GM19240 (cell line): Measurements from ENCODE around the gene C9orf152.
A peak's percentile ranks its signal among the peaks of the same experiment; 100 is the strongest.

ENCODE experiments used
- DNase-seq: peaks from one replicate; pipeline ENCODE4 v3.0.0; 2011; ENCODE audit warnings: low spot score; ENCODE audit not compliant: insufficient read length

Gene C9orf152

GRCh38 chr9:110183208-110184145, 24.5 kb downstream of the C9orf152 start:
- peak; percentile 60 for DNase-seq

- no peak for DNase-seq
Observed at GRCh38 chr9:110180511-110181434, 27.2 kb downstream of the C9orf152 start.

DNA sequence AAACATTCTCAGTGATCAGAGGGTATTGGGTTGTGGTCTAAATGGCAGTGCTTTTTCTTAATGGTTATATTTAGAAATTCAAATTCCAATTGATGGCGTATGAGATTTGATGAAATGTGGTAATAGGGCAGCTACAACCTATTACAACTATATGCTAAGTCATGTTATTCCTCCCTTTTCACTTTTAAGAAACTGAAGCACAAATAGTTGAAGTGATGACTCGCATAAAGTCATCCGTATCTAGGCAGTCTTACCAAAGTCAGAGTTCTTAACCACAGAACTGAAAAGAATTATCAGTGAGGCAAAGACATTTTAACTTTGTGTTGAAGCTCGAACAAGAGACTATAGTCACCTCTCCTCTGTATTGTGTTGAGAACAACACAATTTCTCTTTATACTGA, 28.2 kb downstream of the C9orf152 start:
- no peak for DNase-seq

DNA sequence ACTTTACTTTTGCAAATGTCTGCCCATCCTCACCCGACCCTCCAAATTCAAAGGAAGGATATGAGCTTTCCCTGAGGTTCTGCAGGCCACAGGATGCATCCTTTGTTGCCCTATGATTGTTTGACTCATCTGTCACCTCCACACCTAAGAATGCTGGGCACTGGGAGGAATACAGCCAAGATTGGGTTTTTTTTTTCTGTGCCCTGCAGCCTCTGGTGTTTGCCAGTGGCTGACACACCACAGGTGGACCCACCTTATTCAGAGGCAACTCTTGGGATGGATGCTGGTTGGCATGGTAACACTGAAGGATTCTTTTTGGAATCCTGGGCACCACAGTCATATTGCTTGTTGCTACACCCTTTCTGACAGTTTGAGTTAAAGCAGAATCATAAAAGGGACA, 29.7 kb downstream of the C9orf152 start:
- DNase-seq: no peak

- no peak for DNase-seq
Observed at GRCh38 chr9:110175275-110175968, 32.5 kb downstream of the C9orf152 start.

GRCh38 chr9:110173322-110173642, 34.7 kb downstream of the C9orf152 start:
- DNase-seq: no peak

GRCh38 chr9:110170357-110171257, 37.4 kb downstream of the C9orf152 start:
- no peak for DNase-seq

- no peak for DNase-seq
Observed at GRCh38 chr9:110168486-110168885, 39.5 kb downstream of the C9orf152 start.

DNA sequence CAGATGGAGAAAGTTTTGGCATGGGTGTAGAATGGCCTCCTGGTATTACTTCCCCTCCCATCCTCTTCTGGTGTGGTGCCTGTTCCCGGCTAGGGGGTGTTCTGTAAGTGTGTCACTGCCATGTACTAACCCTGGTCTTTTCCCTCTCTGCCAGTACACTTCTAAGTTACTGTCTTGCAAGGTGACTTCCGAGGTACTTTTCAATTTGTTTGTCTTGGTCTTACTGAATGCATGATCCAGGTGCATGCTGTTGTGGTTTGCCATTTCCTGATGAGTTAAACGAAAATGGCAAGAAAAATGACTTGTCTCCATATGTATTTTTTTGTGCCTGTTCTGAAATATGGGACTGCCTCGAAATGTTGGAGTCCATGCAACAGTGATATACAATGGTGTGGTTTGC, 46.0 kb downstream of the C9orf152 start:
- no peak for DNase-seq

DNA sequence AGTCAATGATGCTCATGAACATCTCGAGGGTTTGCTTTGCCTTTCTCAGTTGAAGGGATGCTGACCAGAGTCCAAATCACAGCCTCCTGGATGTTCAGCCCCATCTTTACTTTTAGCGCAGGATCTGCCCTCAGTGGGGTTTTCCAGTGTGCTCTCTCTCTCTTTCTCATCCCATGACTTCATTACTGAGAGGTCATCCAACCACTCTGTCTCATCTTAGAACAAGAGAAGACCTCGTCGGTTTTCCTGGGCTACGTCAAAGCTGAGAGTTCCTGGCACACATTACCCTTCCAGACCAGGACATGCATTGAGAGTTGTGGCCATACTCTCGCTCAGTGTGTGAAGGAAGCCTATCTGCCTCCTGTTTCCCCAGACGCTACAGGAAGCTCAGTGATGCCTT, 47.3 kb downstream of the C9orf152 start:
- no peak for DNase-seq

- no peak for DNase-seq
Observed at GRCh38 chr9:110160123-110160522, 47.8 kb downstream of the C9orf152 start.

GRCh38 chr9:110157823-110158664, 49.9 kb downstream of the C9orf152 start:
- no peak for DNase-seq

- peak; percentile 7 for DNase-seq
Observed at GRCh38 chr9:110156902-110157301, 51.1 kb downstream of the C9orf152 start.

DNA sequence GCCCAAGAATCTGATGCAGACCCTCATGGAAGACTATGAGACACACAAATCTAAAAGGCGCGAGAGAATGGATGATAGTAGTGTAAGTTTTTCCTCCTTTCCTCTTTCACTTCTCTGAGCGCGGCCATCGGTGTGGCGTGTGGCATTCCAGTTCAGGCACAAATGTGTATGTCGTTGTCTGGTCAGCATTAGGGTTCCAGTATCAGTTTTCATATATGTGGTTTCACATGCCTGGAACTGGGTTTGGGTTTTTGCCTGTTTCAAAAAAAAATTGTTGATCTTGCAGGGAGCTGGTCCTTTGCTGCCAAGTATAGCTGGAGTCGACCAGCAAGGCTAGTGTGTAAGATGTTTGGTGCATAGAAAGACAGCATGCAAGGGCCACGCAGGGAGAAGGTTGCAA, 51.5 kb downstream of the C9orf152 start:
- no peak for DNase-seq

- DNase-seq: no peak
Observed at GRCh38 chr9:110155751-110156150, 52.2 kb downstream of the C9orf152 start.

DNA sequence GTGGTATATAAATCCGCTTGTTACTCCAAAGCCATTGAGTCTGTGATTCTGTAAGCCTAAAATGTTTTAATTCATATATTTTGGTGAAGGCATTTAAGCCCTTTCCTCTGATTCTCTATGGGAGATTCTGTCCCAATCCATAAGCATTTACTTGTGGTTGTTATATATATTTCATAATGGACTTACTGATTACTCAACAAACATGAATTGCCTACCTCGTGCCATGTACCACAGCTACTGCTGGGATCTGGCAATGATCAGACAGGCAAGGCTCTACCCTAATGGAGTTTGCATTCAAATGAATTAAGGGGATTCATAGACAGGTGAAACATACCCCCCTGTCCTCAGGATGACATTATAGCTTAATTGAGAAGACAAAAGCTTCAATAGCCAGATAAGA, 54.5 kb downstream of the C9orf152 start:
- DNase-seq: no peak

DNA sequence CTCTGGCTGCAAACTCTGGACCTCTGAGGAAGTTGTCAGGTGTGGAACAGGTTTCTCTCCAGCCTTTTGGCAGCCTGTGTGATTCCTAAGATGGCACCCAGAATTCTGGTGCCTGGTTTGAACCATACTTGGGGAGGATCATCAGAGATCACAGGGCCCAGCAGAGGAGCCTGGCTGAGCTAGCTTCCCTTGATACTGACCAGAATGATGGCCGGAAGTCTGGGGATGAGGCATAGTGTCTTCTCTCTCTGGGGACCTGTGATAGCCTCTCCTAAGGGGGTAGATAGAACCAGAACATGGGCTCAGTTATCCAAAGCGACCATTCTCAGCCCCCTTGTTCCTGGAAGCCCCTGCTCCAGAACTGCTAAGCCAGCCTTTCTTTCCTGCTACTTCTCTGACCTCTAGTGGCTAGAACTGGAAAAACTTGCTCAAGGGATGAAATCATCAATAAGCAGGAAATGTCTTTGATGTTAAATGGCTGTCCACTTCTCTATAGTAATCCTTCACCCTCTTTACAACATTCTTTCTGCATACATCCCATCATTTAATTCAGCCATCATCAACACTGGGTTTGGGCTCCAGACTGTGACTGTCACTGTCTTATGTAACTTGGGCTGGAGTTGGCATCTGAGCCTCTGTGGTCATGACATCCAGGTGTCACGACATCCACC, 55.1 kb downstream of the C9orf152 start:
- no peak for DNase-seq
